Activated T-cell treated with anti-CD3 and anti-CD28 coated beads for 4 hours (primary cell): ENCODE results near the gene BLMH.
"Not testable (repeated sequence)": the region's sequence is repeated elsewhere in the genome, so short reads cannot be mapped to it uniquely, and the experiment has no call there.

Source experiments
- DNase-seq: peaks from one replicate; pipeline ENCODE4 v3.0.0-alpha.2; 2020

The BLMH gene

GRCh38 chr17:30246460-30246859 lies 45.3 kb downstream of the BLMH start:
- DNase-seq, result no peak

DNA sequence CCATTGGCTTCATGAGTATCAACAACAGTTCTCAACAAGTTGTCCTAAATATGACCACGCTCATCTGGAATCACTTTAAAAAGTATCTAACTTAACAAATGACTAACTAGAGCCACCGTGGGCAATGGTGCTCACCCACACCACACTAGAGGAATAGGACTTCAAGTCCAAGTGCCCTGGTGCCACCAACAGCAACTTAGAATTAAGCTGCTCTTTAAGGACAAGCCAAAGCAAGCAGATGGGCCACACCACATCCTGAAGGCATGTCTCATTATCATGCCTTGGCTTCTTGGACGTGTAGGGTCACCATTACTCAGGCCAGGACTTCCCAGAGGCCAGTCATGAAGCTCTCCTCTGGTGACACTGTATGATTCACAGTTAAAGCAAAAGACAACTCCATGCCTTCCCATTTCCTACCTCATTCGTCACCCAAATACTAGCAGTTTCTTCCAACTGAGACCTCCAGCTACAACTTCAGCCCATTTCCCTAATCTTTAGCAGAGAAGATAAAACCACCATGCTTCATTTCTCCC lies 46.8 kb downstream of the BLMH start:
- no peak for DNase-seq

DNA sequence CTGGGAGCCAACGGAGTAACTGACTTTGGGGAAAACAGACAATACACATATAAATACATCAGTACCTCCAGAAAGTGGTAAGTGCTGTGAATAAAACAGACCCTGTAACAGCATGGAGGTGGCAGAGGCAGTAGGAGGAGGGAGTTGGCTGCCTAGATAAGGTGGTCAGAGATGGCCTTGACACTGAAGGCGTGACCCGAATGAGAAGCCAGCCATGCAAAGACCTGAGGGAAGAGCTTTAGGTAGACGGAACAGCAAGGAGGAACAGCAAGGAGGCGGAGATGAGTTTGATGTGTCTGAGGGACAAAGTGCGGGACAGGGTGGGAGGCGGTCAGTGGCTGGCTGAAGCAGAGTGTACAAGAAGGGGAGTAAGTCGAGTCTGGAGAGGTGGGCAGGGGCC lies 48.2 kb downstream of the BLMH start:
- DNase-seq, result no peak

DNA sequence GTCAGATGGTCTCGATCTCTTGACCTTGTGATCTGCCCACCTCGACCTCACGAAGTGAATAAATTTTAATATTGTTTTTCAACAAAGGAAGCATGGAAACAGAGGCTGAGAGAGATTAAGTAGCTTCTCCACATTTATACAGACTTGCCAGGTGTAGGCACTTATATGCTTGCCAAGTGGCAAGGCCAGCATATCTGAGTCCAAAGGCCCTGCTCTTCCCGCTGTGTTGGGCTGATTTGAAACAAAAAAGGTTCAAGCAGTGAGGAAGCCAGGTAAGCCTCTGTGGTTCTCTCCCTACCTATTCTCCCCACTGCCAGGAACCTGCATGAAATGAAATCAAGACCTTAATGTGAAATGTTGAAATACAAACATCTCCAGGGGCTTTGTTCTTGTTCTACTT lies 48.7 kb downstream of the BLMH start:
- no peak for DNase-seq

DNA sequence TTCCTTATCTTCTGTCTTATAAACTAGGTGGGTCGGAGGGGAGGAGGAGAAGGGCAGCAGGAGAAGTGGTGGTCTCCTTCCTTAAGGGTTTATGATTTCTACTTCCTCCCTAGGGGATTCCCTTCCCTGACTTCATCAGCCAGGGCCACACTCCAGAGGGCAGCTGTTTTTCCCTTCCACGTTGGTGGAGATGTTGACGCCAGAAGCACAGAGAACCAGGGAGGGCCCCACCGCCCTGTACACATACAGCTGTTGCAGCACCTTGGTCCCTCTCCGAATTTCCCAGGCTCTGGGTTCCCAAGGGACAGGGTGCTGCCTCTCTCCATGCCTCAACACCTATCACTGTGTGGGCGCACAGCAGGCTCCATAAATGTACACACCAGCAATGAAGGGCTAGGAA lies 50.7 kb downstream of the BLMH start:
- no peak for DNase-seq

GRCh38 chr17:30240177-30240576 lies 51.6 kb downstream of the BLMH start:
- no peak for DNase-seq

DNA sequence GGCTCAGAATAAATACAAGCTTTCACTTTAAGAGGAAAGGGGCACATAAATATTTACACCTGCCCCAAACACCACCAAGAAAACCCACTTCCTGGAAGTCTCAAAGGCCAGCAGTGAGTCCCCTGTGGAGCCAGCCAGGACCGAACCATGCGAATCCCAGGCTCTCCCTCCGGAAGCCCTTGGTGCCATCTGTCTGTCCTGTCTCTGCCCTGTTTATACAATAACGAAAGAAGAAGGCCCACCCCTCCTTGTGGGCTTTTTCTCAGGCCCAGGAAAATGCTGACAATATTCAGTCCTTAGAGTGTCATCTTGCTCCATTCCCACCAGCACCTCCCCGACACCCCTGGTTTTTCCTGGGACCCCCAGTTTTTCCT lies 52.7 kb downstream of the BLMH start:
- DNase-seq, result no peak

- no peak for DNase-seq
These were observed 53.2 kb downstream of the BLMH start for GRCh38 chr17:30238387-30239088.

DNA sequence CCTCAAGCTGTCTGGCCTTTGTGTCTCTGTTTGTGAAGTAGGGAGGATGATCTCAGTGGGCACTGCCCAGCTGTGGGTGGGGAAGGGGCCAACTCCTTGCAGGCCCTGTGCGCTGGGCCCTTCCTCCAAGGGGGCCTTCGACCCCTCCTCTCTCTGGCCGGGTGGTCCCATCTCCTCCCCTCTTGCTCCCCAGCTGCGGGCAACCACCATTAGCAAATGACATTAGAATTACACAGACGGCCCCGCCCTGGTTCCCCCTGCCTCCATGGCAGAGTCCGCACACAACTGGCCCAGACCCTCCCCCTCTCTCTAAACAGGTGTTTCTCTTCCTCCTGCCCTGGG lies 53.8 kb downstream of the BLMH start:
- DNase-seq, result no peak

GRCh38 chr17:30237296-30238002 lies 54.3 kb downstream of the BLMH start:
- DNase-seq, result no peak

DNA sequence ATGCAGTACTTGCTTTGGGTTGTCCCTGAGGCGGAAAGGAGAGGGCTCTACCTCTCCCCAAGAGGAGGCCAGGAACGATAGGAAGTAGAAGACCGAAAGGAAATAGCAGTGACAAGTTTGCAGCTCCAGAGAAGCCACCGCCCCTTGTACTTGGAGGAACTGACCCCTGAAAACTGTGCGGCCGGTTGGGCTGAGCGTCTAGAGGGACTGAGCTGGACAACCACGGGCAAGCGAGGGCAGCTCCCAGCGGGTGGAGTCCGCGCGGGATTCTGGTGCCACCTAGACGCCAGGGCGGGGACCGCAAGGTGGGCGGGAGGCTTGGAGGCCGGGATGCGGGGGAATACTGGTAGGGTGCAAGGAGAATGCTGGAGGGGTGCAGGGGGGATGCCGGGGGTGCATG lies 55.0 kb downstream of the BLMH start:
- DNase-seq, result no peak

- DNase-seq, result no peak
These were observed 55.5 kb downstream of the BLMH start for GRCh38 chr17:30236297-30236624.

- DNase-seq, result no peak
These were observed 56.1 kb downstream of the BLMH start, which contains the start of gene SLC6A4 for GRCh38 chr17:30235386-30236296. Gene SLC6A4, minus strand, starts transcription at chr17:30235697. Its CDS starts 13,739 bp downstream, at chr17:30221958.

DNA sequence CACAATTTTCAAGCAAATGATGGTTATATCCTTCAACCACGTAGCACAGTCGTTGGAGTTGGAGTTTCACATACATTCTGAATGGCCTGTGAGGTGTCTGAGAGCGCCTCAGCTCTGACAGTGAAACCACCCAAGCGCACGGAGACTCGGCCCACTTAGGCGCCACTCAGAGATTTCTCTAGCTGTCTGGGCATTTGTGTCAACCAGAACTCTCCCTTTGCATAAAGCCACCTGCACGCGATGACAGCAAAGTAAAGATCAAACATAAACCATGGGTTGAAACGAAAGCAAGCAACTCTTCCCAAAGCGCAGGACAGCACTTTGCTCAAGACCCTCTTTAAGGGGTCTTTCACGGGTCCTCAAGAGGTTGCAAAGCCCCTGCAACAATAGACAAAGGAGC lies 56.8 kb downstream of the BLMH start:
- DNase-seq, result no peak

- DNase-seq, result no peak
These were observed 57.4 kb downstream of the BLMH start for GRCh38 chr17:30234296-30234695.

DNA sequence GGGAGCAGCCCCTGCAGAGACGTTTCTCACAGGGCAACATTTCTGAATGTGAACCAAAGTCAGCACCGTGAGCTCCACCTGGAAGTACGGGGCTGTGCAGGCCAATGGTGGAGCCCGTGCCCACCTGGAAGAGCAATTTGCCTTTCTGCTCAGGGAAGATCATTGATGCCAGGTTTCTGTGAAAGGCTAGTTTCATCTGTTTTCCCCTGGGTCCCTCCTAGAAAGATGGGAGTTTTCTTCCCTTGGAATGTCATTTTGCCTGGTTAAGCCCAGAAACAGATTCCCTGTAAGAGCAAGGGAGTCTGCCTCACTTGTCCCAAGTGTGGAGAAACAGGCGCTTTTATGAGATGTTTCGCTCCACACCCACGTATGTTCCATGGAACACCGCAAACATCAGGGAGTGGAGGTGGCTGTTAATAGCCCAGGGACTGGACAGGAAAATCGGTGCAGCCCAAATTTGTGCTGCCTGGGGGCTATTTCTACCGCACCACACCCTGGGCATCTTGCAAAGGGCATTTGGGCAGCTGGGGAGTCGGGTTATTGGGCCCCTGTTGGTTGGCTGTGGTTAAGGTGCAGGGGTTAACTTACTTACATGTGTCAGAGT lies 58.8 kb downstream of the BLMH start:
- no peak for DNase-seq

- DNase-seq, result no peak
These were observed 59.5 kb downstream of the BLMH start for GRCh38 chr17:30232015-30232823.

DNA sequence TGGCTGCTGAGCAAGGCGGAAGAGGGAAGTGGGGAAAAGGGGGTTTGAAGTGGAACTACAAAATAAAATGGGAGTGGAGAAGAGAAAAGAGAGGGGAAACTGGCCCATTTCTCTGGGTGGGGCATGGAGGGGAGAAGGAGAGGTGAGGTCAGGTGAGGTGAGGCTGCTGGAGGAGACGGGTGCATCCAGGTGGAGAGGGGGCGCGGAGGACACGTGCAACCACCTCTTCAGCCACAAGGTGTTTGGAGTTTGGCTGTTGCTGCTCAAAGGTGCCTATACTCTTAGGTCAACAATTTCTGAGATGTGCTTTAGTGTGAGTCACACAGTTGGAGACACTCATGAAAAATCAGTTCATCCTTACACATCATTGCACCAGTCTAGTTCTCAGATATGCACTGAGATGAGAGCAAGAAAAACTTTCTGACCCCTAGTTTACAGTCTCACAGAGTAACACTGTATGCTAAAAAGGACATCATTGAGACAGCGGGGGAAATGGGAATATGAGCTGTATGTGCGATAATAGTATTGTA lies 61.1 kb downstream of the BLMH start:
- DNase-seq, result no peak

DNA sequence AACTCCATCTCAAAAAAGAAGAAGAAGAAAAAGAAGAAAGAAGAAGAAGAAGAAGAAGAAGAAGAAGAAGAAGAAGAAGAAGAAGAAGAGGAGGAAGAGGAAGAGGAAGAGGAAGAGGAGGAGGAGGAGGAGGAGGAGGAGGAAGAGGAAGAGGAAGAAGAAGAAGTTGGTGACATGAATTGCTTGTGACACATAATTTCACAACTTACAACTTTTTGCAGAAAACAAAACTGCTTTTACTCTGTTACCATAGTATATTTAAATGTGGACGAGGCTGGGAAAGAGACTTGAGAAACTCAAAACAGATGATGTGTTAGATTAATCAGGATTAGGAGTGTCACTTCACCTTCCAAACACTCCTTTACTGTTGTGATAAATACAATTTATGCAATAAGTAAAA lies 61.7 kb downstream of the BLMH start:
- DNase-seq, result not testable (repeated sequence)

DNA sequence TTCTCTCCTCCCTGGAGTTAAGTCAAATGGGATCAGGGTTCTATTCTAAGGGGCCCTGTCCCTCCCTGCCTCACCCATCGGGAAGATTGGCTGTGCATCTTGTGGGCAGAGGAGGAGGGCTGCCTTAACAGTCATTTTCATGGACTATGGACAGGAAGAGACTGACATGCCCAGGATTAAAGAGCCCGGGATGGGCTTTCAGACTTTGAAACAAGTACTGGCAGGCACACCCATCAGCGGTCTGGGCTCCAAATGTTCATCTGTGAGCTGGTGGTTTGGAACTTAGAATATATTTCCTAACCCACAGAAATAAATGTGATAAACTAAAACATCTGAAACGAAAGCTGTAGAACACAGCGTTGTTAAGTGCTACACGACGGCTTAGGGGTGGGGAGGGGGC lies 62.7 kb downstream of the BLMH start:
- no peak for DNase-seq

DNA sequence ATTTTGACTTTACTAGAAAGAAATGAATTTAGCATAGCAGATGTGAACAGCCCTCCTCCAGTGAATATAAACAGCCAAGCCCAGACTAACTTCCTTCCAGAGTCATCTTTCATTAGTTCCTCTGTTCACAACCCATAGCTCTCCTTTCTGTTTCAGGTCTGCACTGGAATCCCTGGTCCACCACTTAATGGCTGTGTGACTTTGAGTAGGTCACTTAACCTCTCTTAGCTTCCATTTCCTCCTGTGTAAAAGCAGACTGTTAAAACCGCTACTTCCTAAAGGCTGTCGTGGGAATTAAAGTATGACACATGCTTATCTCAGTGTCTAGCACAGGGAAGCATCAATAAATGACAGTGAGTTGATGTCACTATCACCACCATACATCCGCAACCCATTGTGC lies 63.7 kb downstream of the BLMH start:
- DNase-seq, result no peak

DNA sequence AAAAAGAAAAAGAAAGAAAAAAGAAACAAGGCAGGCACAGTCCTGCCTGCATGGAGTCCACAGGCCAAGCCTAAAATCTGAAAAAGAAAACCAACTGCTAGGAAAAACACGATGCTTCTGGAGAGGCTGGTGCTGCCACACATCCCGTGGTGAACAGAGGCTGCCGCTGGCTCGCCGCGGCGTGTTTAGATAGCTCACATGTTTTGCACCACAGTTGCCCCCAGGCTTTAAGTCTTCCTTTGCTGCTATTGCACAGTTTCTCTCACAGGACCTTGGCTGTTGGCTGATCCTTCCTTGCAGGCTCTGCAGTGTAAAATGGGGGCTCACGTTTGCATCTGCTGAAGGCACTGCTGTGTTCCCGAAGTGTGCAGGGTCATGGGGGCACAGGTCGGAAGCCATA lies 64.9 kb downstream of the BLMH start:
- no peak for DNase-seq
